ENCODE results near the gene DDX17. TPM values are rescaled to one million over a fixed set of nuclear protein-coding genes. Genes with fewer than 3 reads are reported as not detected.

The DDX17 gene
- total and polyA plus RNA-seq, 2 experiments from 2014 or later = 88.0 to 603 TPM

DNA sequence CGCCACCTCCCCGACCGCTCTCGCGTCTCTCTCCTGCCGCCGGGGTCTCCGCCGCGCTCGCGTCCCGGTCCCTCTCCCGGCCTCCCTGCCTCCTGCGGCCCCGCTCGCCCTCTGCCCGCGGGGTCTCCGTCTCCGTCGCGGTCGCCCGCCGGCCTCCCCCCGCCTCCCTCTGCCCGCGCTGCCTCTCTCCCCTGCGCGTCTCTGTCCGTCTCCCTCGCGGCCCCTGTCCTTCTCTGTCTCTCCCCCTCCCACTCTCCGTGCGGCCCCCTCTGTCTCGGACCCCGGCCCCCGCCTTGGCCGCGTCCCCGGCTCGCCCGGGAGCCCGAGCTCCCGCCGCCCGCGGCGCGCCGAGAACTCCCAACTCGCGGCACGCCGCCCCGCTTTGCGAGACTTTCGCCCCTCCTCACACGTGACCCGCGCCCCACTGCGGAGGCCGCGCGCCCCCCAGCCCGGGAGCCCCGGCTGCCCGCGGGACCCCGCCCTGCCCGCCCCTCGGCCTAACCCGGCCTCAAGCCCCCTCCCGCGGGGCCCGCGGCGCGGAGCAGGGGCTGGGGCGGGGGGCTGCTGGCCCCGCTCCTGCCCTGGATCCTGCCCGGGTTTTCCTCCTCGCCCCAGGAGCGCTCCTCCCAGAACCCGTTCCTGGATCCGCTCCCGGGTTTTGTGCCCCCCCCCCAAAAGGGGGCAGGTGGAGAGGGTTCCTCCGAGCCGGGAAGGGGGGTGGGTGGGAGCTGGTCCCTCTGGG lies 50.4 kb downstream of the DDX17 start:
- no peak overlapping the region for H3K27ac Mint-ChIP-seq
- H2AFZ ChIP-seq = peak overlapping the region; percentile 84; the same call in 1 of the 2 replicates
- peak; percentile 34 for ATAC-seq

More for the DNA sequence above, 50.4 kb downstream of the DDX17 start:
- Histone ChIP-seq H3K4me3 (peak overlapping the region; percentile 74), H3K4me1 (ENCODE audit: insufficient read depth) (peaks cover 8% of the 10 kb centered on the region; the same call in 1 of the 2 replicates), H4K20me1 (replicated peaks; ENCODE audit: insufficient read depth) (no peaks in the 10 kb centered on the region; the same call in 1 of the 2 replicates), H3K4me2 (peak overlapping the region; percentile 86), H3K9me2 (ENCODE audit: insufficient read depth) (no peaks in the 10 kb centered on the region), H3K79me2 (replicated peaks; ENCODE audit: insufficient read depth) (no peaks in the 10 kb centered on the region), H3F3A (replicated peaks; ENCODE audit: low read depth) (peaks cover 14% of the 10 kb centered on the region; the same call in 1 of the 2 replicates), H3K27me3 (ENCODE audit: insufficient read depth) (peaks cover 78% of the 10 kb centered on the region), H3K36me3 (ENCODE audit: insufficient read depth) (no peaks in the 10 kb centered on the region), H3K27ac (ENCODE audit: low read depth) (no peak overlapping the region)
- Mint-ChIP-seq H3K27me3 (ENCODE audit: insufficient read depth, low read depth, poor library complexity) (peaks cover 52% of the 10 kb centered on the region), H3K36me3 (ENCODE audit: low read depth) (no peaks in the 10 kb centered on the region; the same call in 2 of the 3 replicates), H3K4me1 (peaks cover 27% of the 10 kb centered on the region), H3K4me3 (peak overlapping the region; percentile 60), H3K9me3 (peaks cover 4% of the 10 kb centered on the region; the same call in 1 of the 3 replicates)
- TF ChIP-seq, protein P1, sequence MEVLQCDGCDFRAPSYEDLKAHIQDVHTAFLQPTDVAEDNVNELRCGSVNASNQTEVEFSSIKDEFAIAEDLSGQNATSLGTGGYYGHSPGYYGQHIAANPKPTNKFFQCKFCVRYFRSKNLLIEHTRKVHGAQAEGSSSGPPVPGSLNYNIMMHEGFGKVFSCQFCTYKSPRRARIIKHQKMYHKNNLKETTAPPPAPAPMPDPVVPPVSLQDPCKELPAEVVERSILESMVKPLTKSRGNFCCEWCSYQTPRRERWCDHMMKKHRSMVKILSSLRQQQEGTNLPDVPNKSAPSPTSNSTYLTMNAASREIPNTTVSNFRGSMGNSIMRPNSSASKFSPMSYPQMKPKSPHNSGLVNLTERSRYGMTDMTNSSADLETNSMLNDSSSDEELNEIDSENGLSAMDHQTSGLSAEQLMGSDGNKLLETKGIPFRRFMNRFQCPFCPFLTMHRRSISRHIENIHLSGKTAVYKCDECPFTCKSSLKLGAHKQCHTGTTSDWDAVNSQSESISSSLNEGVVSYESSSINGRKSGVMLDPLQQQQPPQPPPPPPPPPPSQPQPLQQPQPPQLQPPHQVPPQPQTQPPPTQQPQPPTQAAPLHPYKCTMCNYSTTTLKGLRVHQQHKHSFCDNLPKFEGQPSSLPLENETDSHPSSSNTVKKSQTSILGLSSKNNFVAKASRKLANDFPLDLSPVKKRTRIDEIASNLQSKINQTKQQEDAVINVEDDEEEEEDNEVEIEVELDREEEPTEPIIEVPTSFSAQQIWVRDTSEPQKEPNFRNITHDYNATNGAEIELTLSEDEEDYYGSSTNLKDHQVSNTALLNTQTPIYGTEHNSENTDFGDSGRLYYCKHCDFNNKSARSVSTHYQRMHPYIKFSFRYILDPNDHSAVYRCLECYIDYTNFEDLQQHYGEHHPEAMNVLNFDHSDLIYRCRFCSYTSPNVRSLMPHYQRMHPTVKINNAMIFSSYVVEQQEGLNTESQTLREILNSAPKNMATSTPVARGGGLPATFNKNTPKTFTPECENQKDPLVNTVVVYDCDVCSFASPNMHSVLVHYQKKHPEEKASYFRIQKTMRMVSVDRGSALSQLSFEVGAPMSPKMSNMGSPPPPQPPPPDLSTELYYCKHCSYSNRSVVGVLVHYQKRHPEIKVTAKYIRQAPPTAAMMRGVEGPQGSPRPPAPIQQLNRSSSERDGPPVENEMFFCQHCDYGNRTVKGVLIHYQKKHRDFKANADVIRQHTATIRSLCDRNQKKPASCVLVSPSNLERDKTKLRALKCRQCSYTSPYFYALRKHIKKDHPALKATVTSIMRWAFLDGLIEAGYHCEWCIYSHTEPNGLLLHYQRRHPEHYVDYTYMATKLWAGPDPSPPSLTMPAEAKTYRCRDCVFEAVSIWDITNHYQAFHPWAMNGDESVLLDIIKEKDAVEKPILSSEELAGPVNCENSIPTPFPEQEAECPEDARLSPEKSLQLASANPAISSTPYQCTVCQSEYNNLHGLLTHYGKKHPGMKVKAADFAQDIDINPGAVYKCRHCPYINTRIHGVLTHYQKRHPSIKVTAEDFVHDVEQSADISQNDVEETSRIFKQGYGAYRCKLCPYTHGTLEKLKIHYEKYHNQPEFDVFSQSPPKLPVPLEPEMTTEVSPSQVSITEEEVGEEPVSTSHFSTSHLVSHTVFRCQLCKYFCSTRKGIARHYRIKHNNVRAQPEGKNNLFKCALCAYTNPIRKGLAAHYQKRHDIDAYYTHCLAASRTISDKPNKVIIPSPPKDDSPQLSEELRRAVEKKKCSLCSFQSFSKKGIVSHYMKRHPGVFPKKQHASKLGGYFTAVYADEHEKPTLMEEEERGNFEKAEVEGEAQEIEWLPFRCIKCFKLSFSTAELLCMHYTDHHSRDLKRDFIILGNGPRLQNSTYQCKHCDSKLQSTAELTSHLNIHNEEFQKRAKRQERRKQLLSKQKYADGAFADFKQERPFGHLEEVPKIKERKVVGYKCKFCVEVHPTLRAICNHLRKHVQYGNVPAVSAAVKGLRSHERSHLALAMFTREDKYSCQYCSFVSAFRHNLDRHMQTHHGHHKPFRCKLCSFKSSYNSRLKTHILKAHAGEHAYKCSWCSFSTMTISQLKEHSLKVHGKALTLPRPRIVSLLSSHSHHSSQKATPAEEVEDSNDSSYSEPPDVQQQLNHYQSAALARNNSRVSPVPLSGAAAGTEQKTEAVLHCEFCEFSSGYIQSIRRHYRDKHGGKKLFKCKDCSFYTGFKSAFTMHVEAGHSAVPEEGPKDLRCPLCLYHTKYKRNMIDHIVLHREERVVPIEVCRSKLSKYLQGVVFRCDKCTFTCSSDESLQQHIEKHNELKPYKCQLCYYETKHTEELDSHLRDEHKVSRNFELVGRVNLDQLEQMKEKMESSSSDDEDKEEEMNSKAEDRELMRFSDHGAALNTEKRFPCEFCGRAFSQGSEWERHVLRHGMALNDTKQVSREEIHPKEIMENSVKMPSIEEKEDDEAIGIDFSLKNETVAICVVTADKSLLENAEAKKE (CRISPR knock-in tag; IDR thresholded peaks at IDR 0.05) = no peak
- TF ChIP-seq ZNF331 (CRISPR knock-in tag; IDR thresholded peaks at IDR 0.05; ENCODE audit: low read depth) = no peak
- peak; percentile 47; the same call in 1 of the 2 replicates for TF ChIP-seq CREB1 (CRISPR knock-in tag; IDR thresholded peaks at IDR 0.05; ENCODE audit: low read depth)
- no peak for TF ChIP-seq JUNB (IDR thresholded peaks at IDR 0.05; ENCODE audit: unreplicated experiment)
- TF ChIP-seq STAT1 (IDR thresholded peaks at IDR 0.05; ENCODE audit: unreplicated experiment) = no peak
- no peak for TF ChIP-seq REST (IDR thresholded peaks at IDR 0.05; ENCODE audit: unreplicated experiment)
- peak; percentile 75 for TF ChIP-seq EZH2 (IDR thresholded peaks at IDR 0.05; ENCODE audit: low read depth, unreplicated experiment)
- no peak for TF ChIP-seq POLR2AphosphoS5 (IDR thresholded peaks at IDR 0.05; ENCODE audit: low read depth)
- TF ChIP-seq CTCF (conservative IDR thresholded peaks at IDR 0.05; ENCODE audit: low read depth in 2 of 2) = no peak
- no peak for TF ChIP-seq ZNF114 (CRISPR knock-in tag; IDR thresholded peaks at IDR 0.05)
- TF ChIP-seq, protein P2, sequence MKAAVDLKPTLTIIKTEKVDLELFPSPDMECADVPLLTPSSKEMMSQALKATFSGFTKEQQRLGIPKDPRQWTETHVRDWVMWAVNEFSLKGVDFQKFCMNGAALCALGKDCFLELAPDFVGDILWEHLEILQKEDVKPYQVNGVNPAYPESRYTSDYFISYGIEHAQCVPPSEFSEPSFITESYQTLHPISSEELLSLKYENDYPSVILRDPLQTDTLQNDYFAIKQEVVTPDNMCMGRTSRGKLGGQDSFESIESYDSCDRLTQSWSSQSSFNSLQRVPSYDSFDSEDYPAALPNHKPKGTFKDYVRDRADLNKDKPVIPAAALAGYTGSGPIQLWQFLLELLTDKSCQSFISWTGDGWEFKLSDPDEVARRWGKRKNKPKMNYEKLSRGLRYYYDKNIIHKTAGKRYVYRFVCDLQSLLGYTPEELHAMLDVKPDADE (IDR thresholded peaks at IDR 0.05) = no peak
- no peak for TF ChIP-seq NANOG (IDR thresholded peaks at IDR 0.05; ENCODE audit: borderline replicate concordance)
- DNase-seq (ENCODE audit: low spot score) = peak; percentile 76

All from GM23338 (cell line).